Endothelial cell of umbilical vein (primary cell): ENCODE results near the gene EDA. TPM values are rescaled to one million over a fixed set of nuclear protein-coding genes. Genes with fewer than 3 reads are reported as not detected.

Experiments
- BruUV-seq: library from RNA; stranded (reverse); fragments of 400-500 nt; replicated peaks from 2 replicates; lab custom pipeline; 2021; lab: Mats Ljungman, UMichigan
- CTCF ChIA-PET: fragments of 300-600, 350-600 bp; sonication (Branson Sonifier 250); formaldehyde crosslinking; loops from one replicate; lab custom pipeline; 2021; ENCODE audit warnings: antibody characterized with exemption, inconsistent platforms; lab: Charles Lee
- POLR2A ChIA-PET: fragments of 300-600, 350-600 bp; sonication (Branson Sonifier 250); formaldehyde crosslinking; loops from one replicate; lab custom pipeline; 2021; ENCODE audit warnings: antibody characterized with exemption, inconsistent platforms; lab: Charles Lee
- DNase-seq: peaks from one replicate; pipeline ENCODE4 v3.0.0-alpha.2; 2011; ENCODE audit warnings: low read depth, low spot score
- FAIRE-seq: peaks from 2 replicates; lab custom pipeline; 2011; peaks lifted over from hg19 to GRCh38; lab: Jason Lieb, UNC
- H2AFZ ChIP-seq: 2 replicates; pipeline ENCODE4 v1.6.0; 2012; ENCODE audit warnings: low read depth, low read length, control low read depth, inconsistent platforms
- H3K27ac ChIP-seq: 2 replicates; pipeline ENCODE4 v1.5.1; 2011; ENCODE audit warnings: low read depth, mild to moderate bottlenecking, control low read depth, low read length, moderate library complexity; ENCODE audit not compliant: insufficient read depth
- H3K27me3 ChIP-seq, 2 experiments: 2 replicates each; pipeline versions ENCODE4 v1.6.0 to v1.6.1; 2011; ENCODE audit warnings: low read length in 2 of 2, mixed read lengths in 1 of 2; ENCODE audit not compliant: control insufficient read depth in 2 of 2, insufficient read depth in 2 of 2
- H3K36me3 ChIP-seq, 2 experiments: 2 replicates in 1 of 2; 3 replicates in 1 of 2; pipeline ENCODE4 v1.5.1; 2011; ENCODE audit warnings: low read length in 2 of 2, mild to moderate bottlenecking in 1 of 2, moderate library complexity in 1 of 2; ENCODE audit not compliant: control insufficient read depth in 2 of 2, insufficient read depth in 2 of 2; ENCODE audit errors: extremely low read depth in 1 of 2
- H3K4me1 ChIP-seq: 3 replicates; pipeline ENCODE4 v1.5.1; 2011; ENCODE audit warnings: mild to moderate bottlenecking, low read length; ENCODE audit not compliant: control insufficient read depth, insufficient read depth; ENCODE audit errors: extremely low read depth
- H3K4me2 ChIP-seq: 2 replicates; pipeline ENCODE4 v1.6.1; 2011; ENCODE audit warnings: low read length, control low read depth, mixed read lengths; ENCODE audit not compliant: insufficient read depth
- H3K4me3 ChIP-seq, 3 experiments: fragments of 200-600 bp in 1 of 3; sonication (generic), shearing (Covaris generic) in 1 of 3; replicated peaks in 1 of 3; 2 replicates each; pipeline ENCODE4 v1.5.1; 2011 to 2016; ENCODE audit warnings: control low read depth in 3 of 3, low read length in 3 of 3, mild to moderate bottlenecking in 2 of 3, inconsistent platforms in 1 of 3, low read depth in 1 of 3, moderate library complexity in 1 of 3; ENCODE audit not compliant: insufficient read depth in 1 of 3
- H3K79me2 ChIP-seq: 2 replicates; pipeline ENCODE4 v1.6.0; 2012; ENCODE audit warnings: low read length, inconsistent platforms; ENCODE audit not compliant: control insufficient read depth, insufficient read depth
- H3K9ac ChIP-seq: replicated peaks from 2 replicates; pipeline ENCODE3; 2011; ENCODE audit warnings: low read length, control low read depth; ENCODE audit not compliant: insufficient read depth; ENCODE audit errors: extremely low read depth
- H3K9me1 ChIP-seq: replicated peaks from 3 replicates; pipeline ENCODE4 v1.6.0; 2011; ENCODE audit warnings: mild to moderate bottlenecking, low read length; ENCODE audit not compliant: control insufficient read depth, insufficient read depth; ENCODE audit errors: extremely low read depth
- H3K9me3 ChIP-seq: replicated peaks from 2 replicates; pipeline ENCODE4 v1.5.1; 2012; ENCODE audit warnings: low read length, inconsistent platforms; ENCODE audit not compliant: control insufficient read depth, insufficient read depth
- H4K20me1 ChIP-seq: replicated peaks from 2 replicates; pipeline ENCODE3; 2011; ENCODE audit warnings: mild to moderate bottlenecking, low read length; ENCODE audit not compliant: control insufficient read depth, insufficient read depth; ENCODE audit errors: extremely low read depth
- CTCF ChIP-seq, 2 donors: IDR thresholded peaks; 1 replicate in 1 of 2; 2 replicates in 1 of 2; pipeline ENCODE4 v1.5.1; 2011; ENCODE audit warnings: low read length in 2 of 2, mild to moderate bottlenecking in 2 of 2, moderate library complexity in 2 of 2, control low read depth in 1 of 2, inconsistent platforms in 1 of 2, low read depth in 1 of 2; ENCODE audit not compliant: insufficient read depth in 1 of 2; ENCODE audit errors: extremely low read depth in 1 of 2
- EZH2 ChIP-seq: IDR thresholded peaks from 2 replicates; pipeline ENCODE4 v1.6.1; 2012; ENCODE audit warnings: borderline replicate concordance, low read depth, mild to moderate bottlenecking, moderate library complexity, low read length, inconsistent platforms; ENCODE audit not compliant: severe bottlenecking
- FOS ChIP-seq: IDR thresholded peaks from 2 replicates; pipeline ENCODE4 v1.6.1; 2011; ENCODE audit warnings: mild to moderate bottlenecking, low read length, moderate library complexity, borderline replicate concordance; ENCODE audit not compliant: insufficient read depth
- GATA2 ChIP-seq: IDR thresholded peaks from 2 replicates; pipeline ENCODE4 v1.7.0; 2011; ENCODE audit warnings: low read depth, mild to moderate bottlenecking, moderate library complexity, mixed read lengths, low read length; ENCODE audit not compliant: insufficient read length, insufficient read depth
- JUN ChIP-seq: IDR thresholded peaks from 2 replicates; pipeline ENCODE4 v1.6.1; 2011; ENCODE audit warnings: borderline replicate concordance, low read depth; ENCODE audit not compliant: insufficient read length, insufficient read depth
- MAX ChIP-seq: IDR thresholded peaks from 2 replicates; pipeline ENCODE4 v1.6.1; 2011; ENCODE audit not compliant: insufficient read depth, insufficient read length
- MYC ChIP-seq: IDR thresholded peaks from one replicate; pipeline ENCODE4 v1.6.1; 2011; ENCODE audit warnings: mild to moderate bottlenecking, low read depth, low read length
- POLR2A ChIP-seq: IDR thresholded peaks from 2 replicates; pipeline ENCODE4 v1.6.1; 2012; ENCODE audit warnings: low read depth, mild to moderate bottlenecking, control low read depth, low read length
- POLR2AphosphoS5 ChIP-seq: IDR thresholded peaks from 2 replicates; pipeline ENCODE4 v1.6.1; 2012; ENCODE audit warnings: low read depth, mild to moderate bottlenecking, control low read depth, low read length, moderate library complexity; ENCODE audit not compliant: insufficient read depth
- dilution Hi-C: fragments of 300-500 bp; cut with MboI; formaldehyde crosslinking; loops from one replicate; pipeline ENCODE4 v1.15.0; 2019; ENCODE audit warnings: low sequenced_read_pairs; ENCODE audit not compliant: extremely low pct_ligation_motif_present
- intact Hi-C: fragments of 100-400 bp; cut with micrococcal nuclease; formaldehyde crosslinking; loops from one replicate; pipeline ENCODE4 v1.10.0; 2022
- polyA plus RNA-seq, 4 experiments: library from polyadenylated mRNA; depleted of rRNA in 3 of 4; stranded (reverse) in 3 of 4; unstranded in 1 of 4; fragments of >200 nt; gene quantifications; 2 replicates each; pipeline versions ENCODE4 v1.2.1 to v1.2.3, GENCODE V29; 2011 to 2012; ENCODE audit warnings: missing spikeins in 1 of 4
- total RNA-seq: library from RNA; stranded (reverse); gene quantifications from 2 replicates; pipeline ENCODE4 v1.2.3, GENCODE V29; 2021

EDA gene
- total and polyA plus RNA-seq, 2 donors (not counting 3 experiments of a cell fraction or from before 2014, with no cell fraction given), result 0.37 to 1.2 TPM

- dilution Hi-C loops, result no loop called here
- no peaks in the 10 kb centered on the region for H3K27me3 ChIP-seq
- H3K4me3 ChIP-seq, result no peak overlapping the region
- H2AFZ ChIP-seq, result no peak overlapping the region
- DNase-seq (no peak), FAIRE-seq (no peak)
- no peaks in the 10 kb centered on the region for H3K4me1 ChIP-seq
- CTCF ChIA-PET, result no interaction called here
- no peaks in the 10 kb centered on the region for H3K9me1 ChIP-seq
- no peak overlapping the region for H3K4me2 ChIP-seq
- TF ChIP-seq GATA2, result no peak
- no peak for TF ChIP-seq MAX
- TF ChIP-seq POLR2AphosphoS5, result no peak
- TF ChIP-seq FOS, result no peak
- no peak for TF ChIP-seq JUN
- TF ChIP-seq POLR2A, result no peak
- TF ChIP-seq CTCF (IDR thresholded peaks at IDR 0.05; ENCODE audit: extremely low read depth in 1 of 2, insufficient read depth in 1 of 2, low read depth in 1 of 2, low read length in 2 of 2), result no peak
- no peak for TF ChIP-seq EZH2
- TF ChIP-seq MYC, result no peak
- POLR2A ChIA-PET, result no interaction called here
- H3K27ac ChIP-seq, result no peak overlapping the region
- H3K9ac ChIP-seq, result no peak overlapping the region
- H4K20me1 ChIP-seq, result no peaks in the 10 kb centered on the region
- no peaks in the 10 kb centered on the region for H3K79me2 ChIP-seq
- intact Hi-C loops, result no loop called here
- H3K36me3 ChIP-seq, result no peaks in the 10 kb centered on the region
- no peaks in the 10 kb centered on the region for H3K9me3 ChIP-seq
- no TSS peak for BruUV-seq
Observed at GRCh38 chrX:70001269-70001668, 385.4 kb downstream of the EDA start.
